K562 (cell line): ENCODE data around the gene PLS1. TPM values are rescaled to one million over a fixed set of nuclear protein-coding genes. Genes with fewer than 3 reads are reported as not detected.

Experiments
- ATAC-seq: fragments of 200-7000 bp; cut with Tn5 transposase; 3 replicates; pipeline ENCODE4 v1.9.1; 2020; ENCODE audit warnings: moderate library complexity
- BruUV-seq: library from RNA; stranded (reverse); fragments of 400-500 nt; replicated peaks from 2 replicates; lab custom pipeline; 2021; lab: Mats Ljungman, UMichigan
- CTCF ChIA-PET: fragments of 300-600 bp; formaldehyde crosslinking; extraction: SDS; loops from one replicate; lab custom pipeline; 2021; ENCODE audit warnings: low intra/inter-chr PET ratio; lab: Yijun Ruan, JAX
- POLR2A ChIA-PET: fragments of 300-600, 350-650 bp; sonication (Branson Sonifier 250); formaldehyde crosslinking; extraction: SDS; loops from one replicate; lab custom pipeline; 2021; ENCODE audit warnings: antibody characterized with exemption, inconsistent platforms; lab: Yijun Ruan, JAX
- DNase-seq, 4 experiments: peaks; one replicate each; pipeline versions ENCODE4 v3.0.0 to v3.0.0-alpha.2; 2011 to 2018; ENCODE audit warnings: low spot score in 3 of 4, mixed read lengths in 3 of 4; ENCODE audit errors: extremely low read depth in 1 of 4
- FAIRE-seq: peaks from 2 replicates; lab custom pipeline; 2011; peaks lifted over from hg19 to GRCh38; lab: Jason Lieb, UNC
- H2AFZ ChIP-seq: 2 replicates; pipeline ENCODE4 v1.6.0; 2011; ENCODE audit warnings: low read depth, low read length, control low read depth, inconsistent platforms
- H3K27ac ChIP-seq: fragments of 200-600 bp; 3 replicates; pipeline ENCODE4 v1.8.0; 2011; ENCODE audit warnings: low read depth, mild to moderate bottlenecking, control low read depth, inconsistent platforms, low read length, moderate library complexity, mixed read lengths; ENCODE audit errors: extremely low read depth
- H3K27me3 ChIP-seq, 2 experiments: fragments of 300-600 bp in 1 of 2; 2 replicates in 1 of 2; 3 replicates in 1 of 2; pipeline versions ENCODE4 v1.6.0 to v1.8.0; 2011; ENCODE audit warnings: inconsistent platforms in 2 of 2, low read length in 2 of 2, mild to moderate bottlenecking in 1 of 2, mixed read lengths in 1 of 2, moderate library complexity in 1 of 2; ENCODE audit not compliant: control insufficient read depth in 2 of 2, insufficient read depth in 2 of 2
- H3K36me3 ChIP-seq: fragments of 300-600 bp; 3 replicates; pipeline ENCODE4 v1.8.0; 2011; ENCODE audit warnings: mild to moderate bottlenecking, low read length, inconsistent platforms; ENCODE audit not compliant: control insufficient read depth, insufficient read depth
- H3K4me1 ChIP-seq, 2 experiments: fragments of 200-600 bp in 1 of 2; replicated peaks in 1 of 2; 2 replicates in 1 of 2; 3 replicates in 1 of 2; pipeline versions ENCODE4 v1.5.1 to v1.8.0; 2011; ENCODE audit warnings: inconsistent platforms in 2 of 2, low read length in 2 of 2, mild to moderate bottlenecking in 1 of 2, mixed read lengths in 1 of 2, moderate library complexity in 1 of 2; ENCODE audit not compliant: control insufficient read depth in 2 of 2, insufficient read depth in 2 of 2
- H3K4me2 ChIP-seq: 2 replicates; pipeline ENCODE4 v1.6.1; 2011; ENCODE audit warnings: low read length, control low read depth, inconsistent platforms, mixed read lengths; ENCODE audit not compliant: insufficient read depth
- H3K4me3 ChIP-seq: fragments of 200-600 bp; sonication (generic), shearing (Covaris generic); 2 replicates; pipeline ENCODE4 v1.5.1; 2016; ENCODE audit warnings: control low read depth, inconsistent platforms
- H3K79me2 ChIP-seq: fragments of 200-600 bp; 3 replicates; pipeline ENCODE4 v1.8.0; 2011; ENCODE audit warnings: low read length, inconsistent platforms; ENCODE audit not compliant: control insufficient read depth, insufficient read depth
- H3K9ac ChIP-seq, 2 experiments: 2 replicates each; pipeline versions ENCODE4 v1.6.0 to v1.6.1; 2011; ENCODE audit warnings: low read depth in 2 of 2, low read length in 2 of 2, control low read depth in 1 of 2, inconsistent platforms in 1 of 2, mild to moderate bottlenecking in 1 of 2, mixed read lengths in 1 of 2; ENCODE audit not compliant: insufficient read depth in 1 of 2
- H3K9me1 ChIP-seq: one replicate; pipeline ENCODE4 v1.6.0; 2011; ENCODE audit warnings: inconsistent platforms, mild to moderate bottlenecking, low read length, moderate library complexity; ENCODE audit not compliant: control insufficient read depth, insufficient read depth
- H3K9me3 ChIP-seq: replicated peaks from 2 replicates; pipeline ENCODE4 v1.5.1; 2011; ENCODE audit warnings: low read depth, low read length, inconsistent platforms; ENCODE audit not compliant: control insufficient read depth, insufficient read depth
- H4K20me1 ChIP-seq: replicated peaks from 2 replicates; pipeline ENCODE4 v1.6.1; 2011; ENCODE audit warnings: low read length, inconsistent platforms, mixed read lengths; ENCODE audit not compliant: control insufficient read depth, insufficient read depth
- MEF2A ChIP-seq: IDR thresholded peaks from 2 replicates; pipeline ENCODE4 v1.6.1; 2011; ENCODE audit warnings: low read depth, mild to moderate bottlenecking, low read length, moderate library complexity; ENCODE audit not compliant: control insufficient read depth
- NFXL1 ChIP-seq: fragments of 450-650 bp; formaldehyde crosslinking; IDR thresholded peaks from 2 replicates; pipeline ENCODE4 v1.4.0; 2021; ENCODE audit warnings: mild to moderate bottlenecking
- POU5F1 ChIP-seq: fragments of 150-350 bp; IDR thresholded peaks from 2 replicates; pipeline ENCODE4 v1.6.1; 2014; ENCODE audit warnings: borderline replicate concordance, low read length, low read depth, mild to moderate bottlenecking; ENCODE audit not compliant: partially characterized antibody
- RREB1 ChIP-seq: fragments of 250-450 bp; sonication (Bioruptor Pico); IDR thresholded peaks from 2 replicates; pipeline ENCODE4 v1.4.0; 2020
- TEAD2 ChIP-seq: fragments of 450-650 bp; IDR thresholded peaks from 2 replicates; pipeline ENCODE4 v1.6.1; 2016; ENCODE audit warnings: missing genetic modification characterization, control low read depth, missing compliant biosample characterization
- WGBS: fragments of 100-300 bp; shearing (Covaris generic); methylation state at CpG from one replicate; pipeline ENCODE4 v1.1.6; 2016; ENCODE audit warnings: low coverage, mixed read lengths; ENCODE audit not compliant: insufficient coverage; ENCODE audit errors: missing lambda C conversion rate; 5-methylcytosine and 5-hydroxymethylcytosine counted together
- in situ Hi-C: fragments of 300-500 bp; cut with MboI; formaldehyde crosslinking; loops from 4 replicates; pipeline ENCODE4 v1.15.0; 2018; ENCODE audit warnings: inconsistent platforms, mixed read lengths
- intact Hi-C: fragments of 100-400 bp; cut with micrococcal nuclease; formaldehyde crosslinking; loops from 2 replicates; pipeline ENCODE4 v1.14.2; 2022
- polyA plus RNA-seq, 8 experiments: library from polyadenylated mRNA; depleted of rRNA in 4 of 8; stranded (reverse) in 5 of 8; unstranded in 3 of 8; fragments of >200 nt; fragmentation: Nextera tagmentation in 2 of 8; fragmentation: Illumina TruSeq in 1 of 8; extraction: Ambion mirVana in 2 of 8; extraction: Trizol in 1 of 8; gene quantifications; 2 replicates each; pipeline versions ENCODE4 v1.2.1 to v1.2.3, GENCODE V29; 2011 to 2014; ENCODE audit warnings: inconsistent platforms in 1 of 8, missing spikeins in 1 of 8
- total RNA-seq, 7 experiments: library from RNA; depleted of rRNA in 6 of 7; stranded (reverse); fragments of >200 nt in 6 of 7; fragmentation: Illumina TruSeq in 2 of 7; extraction: Trizol in 2 of 7; gene quantifications; 2 replicates each; pipeline versions ENCODE4 v1.2.1 to v1.2.3, GENCODE V29; 2011 to 2021; ENCODE audit warnings: low replicate concordance in 1 of 7

Gene PLS1
- total and polyA plus RNA-seq, 9 of the 15 experiments (the other 6 are each of a cell fraction or from before 2014, with no cell fraction given): 6.1 to 21.3 (median 13.0) TPM

GRCh38 chr3:142597906-142598305 is 1.7 kb downstream of the PLS1 start:
- Histone ChIP-seq H3K4me3 (peak overlapping the region; percentile 72), H3K4me2 (peak overlapping the region; percentile 84), H3K36me3 (peaks cover 2% of the 10 kb centered on the region; the same call in 1 of the 3 replicates), H3K27ac (0 out of 3 replicates have a peak overlapping the region, but pooled peaks have one; percentile 16), H2AFZ (peak overlapping the region; percentile 97; the same call in 1 of the 2 replicates), H3K27me3 (no peaks in the 10 kb centered on the region), H3K9me3 (no peaks in the 10 kb centered on the region), H3K4me1 (peaks cover 0 to 14% of the 10 kb centered on the region in 2 experiments; a peak in 3 of 5 replicates), H4K20me1 (no peaks in the 10 kb centered on the region), H3K79me2 (peaks cover 27% of the 10 kb centered on the region), H3K9me1 (no peaks in the 10 kb centered on the region), H3K9ac (peak overlapping the region; percentile 74 to 75; a peak in 3 of 4 replicates)
- ChIA-PET POLR2A (interaction anchor here (1.1 to 3.1 kb wide), 4 partner anchors 11 to 404 kb away, joined by 3 to 11 read pairs (median 8); partner anchors contain the start of genes ATR, TRPC1 and U2SURP), CTCF (no interaction called here)
- DNase-seq: peak in 1 of 4 experiments; percentile 11
- 23% methylated on average over 3 of the region's 3 CpGs for WGBS
- FAIRE-seq: no peak
- BruUV-seq: no TSS peak
- ATAC-seq: 0 out of 3 replicates have a peak, but pooled peaks have one; percentile 4
- in situ Hi-C loops: loop anchor here (10.0 kb wide), 1 partner anchor 227 kb away; no protein-coding TSS in a partner anchor
- intact Hi-C loops: loop anchor here (5.0 kb wide), 1 partner anchor 129 kb away; no protein-coding TSS in a partner anchor
- no peak for TF ChIP-seq POU5F1
- no peak for TF ChIP-seq RREB1 (CRISPR knock-in tag)
- no peak for TF ChIP-seq MEF2A
- TF ChIP-seq NFXL1 (CRISPR knock-in tag): no peak
- no peak for TF ChIP-seq TEAD2 (tag)
